Astrocyte (in vitro differentiated cells and primary cell): Measurements from ENCODE around the gene PKD1.

Source experiments
- CTCF ChIP-seq: IDR thresholded peaks from 2 replicates; pipeline ENCODE4 v1.5.1; 2011; ENCODE audit warnings: low read depth, mild to moderate bottlenecking, inconsistent platforms, low read length, moderate library complexity; ENCODE audit not compliant: insufficient read depth
- EZH2 ChIP-seq: IDR thresholded peaks from 2 replicates; pipeline ENCODE4 v1.6.1; 2012; ENCODE audit warnings: mild to moderate bottlenecking, low read length, inconsistent platforms; ENCODE audit not compliant: insufficient read depth

- TF ChIP-seq CTCF, result no peak
- TF ChIP-seq EZH2, result no peak
Observed at GRCh38 chr16:2058872-2059271, 76.8 kb downstream of the PKD1 start.
